Measurements from ENCODE around the gene FUCA1.

- TF ChIP-seq CTCF (IDR thresholded peaks at IDR 0.05) = no peak
- TF ChIP-seq POLR2AphosphoS5 (IDR thresholded peaks at IDR 0.05) = no peak
- TF ChIP-seq POLR2A (IDR thresholded peaks at IDR 0.05) = no peak
- TF ChIP-seq EP300 (IDR thresholded peaks at IDR 0.05) = no peak
These were observed 43.4 kb downstream of the FUCA1 start for GRCh38 chr1:23824711-23825075.

All from gastroesophageal sphincter (tissue), 3 donors.